D341Med (cell line): ENCODE results near the gene CDC7.
"Not testable (repeated sequence)": the region's sequence is repeated elsewhere in the genome, so short reads cannot be mapped to it uniquely, and the experiment has no call there.

ENCODE experiments used
- DNase-seq: peaks from one replicate; pipeline ENCODE4 v3.0.0; 2012; ENCODE audit warnings: low spot score

CDC7 gene

DNA sequence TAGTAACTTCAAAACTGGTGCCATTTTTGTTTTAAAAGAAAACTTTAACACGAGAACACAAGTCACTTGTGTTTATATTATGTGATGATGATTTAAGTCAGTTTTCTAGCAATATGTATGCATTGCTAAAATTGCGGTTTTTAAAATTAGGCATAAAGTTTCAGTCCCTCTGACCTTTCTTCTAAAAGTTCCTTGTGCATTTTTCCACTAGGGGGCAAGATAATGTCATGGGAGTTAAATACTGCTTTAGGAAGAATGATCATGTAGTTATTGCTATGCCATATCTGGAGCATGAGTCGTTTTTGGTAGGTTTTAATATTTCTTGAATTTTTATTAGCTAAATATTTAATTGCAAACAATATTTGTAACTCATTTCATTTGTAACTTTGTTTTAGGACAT lies 10.7 kb downstream of the CDC7 start:
- no peak for DNase-seq

DNA sequence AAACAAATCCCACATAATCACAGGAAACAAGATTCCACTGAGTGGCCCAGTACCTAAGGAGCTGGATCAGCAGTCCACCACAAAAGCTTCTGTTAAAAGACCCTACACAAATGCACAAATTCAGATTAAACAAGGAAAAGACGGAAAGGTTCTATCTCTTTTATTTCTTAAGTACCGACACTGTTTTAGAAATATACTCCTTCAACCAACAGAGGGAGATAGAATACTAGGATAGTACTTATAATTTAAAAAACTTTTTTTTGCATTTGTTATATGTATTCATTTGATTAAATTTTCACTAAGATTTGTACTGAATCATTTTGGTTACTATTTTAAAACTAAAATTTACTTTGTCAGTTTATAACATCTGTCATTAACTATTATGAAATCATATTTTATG lies 12.5 kb downstream of the CDC7 start:
- no peak for DNase-seq

DNA sequence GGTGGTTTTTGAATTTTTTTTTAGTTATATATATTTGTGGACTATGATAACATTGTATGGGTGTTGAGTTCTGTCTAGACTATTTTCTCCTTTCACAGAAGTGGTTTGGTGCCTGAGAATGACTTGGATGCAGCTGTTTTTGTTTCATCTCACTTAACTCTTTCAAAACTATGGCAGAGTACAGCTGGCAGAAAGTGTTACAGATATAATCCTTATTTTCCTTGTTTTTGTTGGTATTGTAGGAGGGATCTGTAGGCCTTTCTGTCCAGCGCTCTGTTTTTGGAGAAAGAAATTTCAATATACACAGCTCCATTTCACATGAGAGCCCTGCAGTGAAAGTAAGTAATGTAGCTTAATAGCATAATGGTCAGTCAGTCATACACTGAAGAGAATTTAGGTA lies 13.1 kb downstream of the CDC7 start:
- DNase-seq, result no peak

DNA sequence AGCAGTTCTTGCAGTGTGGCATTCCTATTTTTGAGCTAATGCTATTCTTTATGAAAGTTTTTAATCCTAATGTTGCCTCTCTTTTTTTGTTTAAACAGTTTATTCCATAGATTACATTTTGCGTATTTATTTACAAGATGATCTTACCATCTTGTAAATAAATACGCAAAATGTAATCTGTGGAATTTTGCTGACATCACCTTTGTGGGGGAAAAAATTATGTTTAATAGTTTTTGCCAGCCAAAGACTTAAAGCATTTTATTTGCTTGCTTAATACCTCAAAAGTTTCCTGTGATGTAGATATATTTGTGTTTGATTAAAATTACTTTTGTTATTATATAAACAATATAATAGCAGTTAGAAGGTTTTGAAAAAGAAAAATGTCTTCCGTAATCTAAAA lies 15.3 kb downstream of the CDC7 start:
- no peak for DNase-seq

DNA sequence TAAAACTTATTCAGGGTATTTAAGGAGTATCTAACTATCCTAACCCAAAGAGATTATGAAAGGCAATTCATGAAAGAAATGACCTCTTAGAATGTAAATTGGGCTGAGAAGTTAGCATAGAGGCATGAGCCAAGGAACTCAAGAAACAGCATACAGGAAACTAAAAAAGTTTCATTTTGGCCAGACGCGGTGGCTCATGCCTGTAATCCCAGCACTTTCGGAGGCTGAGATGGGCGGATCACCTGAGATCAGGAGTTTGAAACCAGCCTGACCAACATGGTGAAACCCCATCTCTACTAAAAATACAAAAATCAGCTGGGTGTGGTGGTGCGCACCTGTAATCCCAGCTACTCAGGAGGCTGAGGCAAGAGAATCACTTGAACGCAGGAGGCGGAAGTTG lies 16.0 kb downstream of the CDC7 start:
- DNase-seq, result not testable (repeated sequence)

DNA sequence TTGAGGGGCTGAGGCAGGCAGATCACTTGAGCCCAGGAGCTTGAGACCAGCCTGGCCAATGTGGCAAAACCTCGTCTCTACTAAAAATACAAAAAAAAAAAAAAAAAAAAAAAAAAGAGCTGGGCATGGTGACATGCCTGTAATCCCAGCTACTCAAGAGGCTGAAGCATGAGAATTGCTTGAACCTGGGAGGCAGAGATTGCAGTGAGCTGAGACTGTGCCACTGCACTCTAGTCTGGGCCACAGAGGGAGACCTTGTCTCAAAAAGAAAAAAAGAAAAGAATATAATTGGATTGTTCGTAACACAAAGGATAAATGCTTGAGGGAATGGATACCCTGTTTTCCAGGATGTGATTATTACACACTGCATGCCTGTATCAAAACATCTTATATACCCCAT lies 18.5 kb downstream of the CDC7 start:
- DNase-seq, result not testable (repeated sequence)

DNA sequence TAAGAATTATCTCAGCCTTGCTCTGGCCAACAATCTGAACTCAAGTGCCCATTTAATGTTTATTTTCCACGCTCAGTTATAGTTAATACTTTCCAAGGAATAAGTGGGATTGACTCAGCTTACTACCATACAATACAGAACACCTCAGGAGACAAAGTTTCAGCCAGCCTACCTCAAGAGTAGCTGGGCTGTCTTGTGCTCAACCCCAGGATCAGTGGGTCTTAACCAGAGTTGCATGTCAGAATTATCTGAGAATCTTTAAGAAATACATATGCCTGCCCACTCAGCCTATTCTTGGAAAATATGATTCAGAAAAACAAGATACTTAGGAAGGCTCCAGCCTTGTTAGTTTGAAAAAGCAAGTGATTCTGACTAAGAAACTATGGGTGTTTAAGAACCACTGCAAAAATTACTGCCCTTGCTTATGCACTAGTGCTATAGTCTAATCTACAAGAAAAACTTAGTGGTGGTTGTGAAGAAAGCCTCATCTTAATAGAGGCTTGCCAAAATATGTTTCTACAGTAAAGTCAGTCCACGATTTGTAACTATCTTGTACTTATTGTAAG lies 20.4 kb downstream of the CDC7 start:
- DNase-seq, result no peak

DNA sequence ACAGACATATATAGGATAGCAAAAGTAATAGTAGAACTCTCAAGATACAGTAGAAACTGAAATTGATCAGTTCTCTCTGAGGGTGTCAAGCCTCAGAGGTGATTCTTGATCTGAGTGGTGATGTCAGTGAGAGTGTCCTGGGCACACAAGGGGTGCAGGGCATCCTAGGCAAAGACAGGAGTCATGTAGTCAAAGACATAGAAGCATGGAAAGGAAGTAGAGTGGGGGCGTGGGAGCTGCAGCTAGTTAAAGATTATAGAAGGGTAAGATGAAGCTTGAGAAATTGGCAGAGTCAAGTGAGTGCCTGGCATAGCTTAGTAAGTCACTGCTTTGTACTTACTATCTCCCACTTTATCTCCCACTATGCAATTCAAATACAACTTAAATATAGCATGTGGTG lies 22.8 kb downstream of the CDC7 start:
- DNase-seq, result no peak

DNA sequence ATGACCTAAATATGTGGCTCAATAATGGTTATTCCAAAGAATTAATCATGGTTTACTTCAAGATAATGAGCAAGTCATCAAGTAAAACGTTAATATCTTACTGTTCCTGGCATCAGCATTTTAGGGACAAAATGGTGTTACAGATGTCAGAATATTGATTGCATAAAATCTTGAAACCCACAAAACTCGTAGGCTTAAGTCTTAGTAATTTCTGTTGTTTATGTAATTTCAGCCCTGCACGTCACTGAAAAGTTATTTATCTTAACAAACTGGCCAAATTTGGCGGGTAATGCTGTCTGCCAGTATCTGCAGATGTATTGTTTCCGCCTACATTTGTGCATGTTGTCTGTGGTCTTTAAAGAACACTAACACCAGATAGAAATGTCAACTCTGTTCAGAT lies 25.8 kb downstream of the CDC7 start:
- DNase-seq, result no peak

DNA sequence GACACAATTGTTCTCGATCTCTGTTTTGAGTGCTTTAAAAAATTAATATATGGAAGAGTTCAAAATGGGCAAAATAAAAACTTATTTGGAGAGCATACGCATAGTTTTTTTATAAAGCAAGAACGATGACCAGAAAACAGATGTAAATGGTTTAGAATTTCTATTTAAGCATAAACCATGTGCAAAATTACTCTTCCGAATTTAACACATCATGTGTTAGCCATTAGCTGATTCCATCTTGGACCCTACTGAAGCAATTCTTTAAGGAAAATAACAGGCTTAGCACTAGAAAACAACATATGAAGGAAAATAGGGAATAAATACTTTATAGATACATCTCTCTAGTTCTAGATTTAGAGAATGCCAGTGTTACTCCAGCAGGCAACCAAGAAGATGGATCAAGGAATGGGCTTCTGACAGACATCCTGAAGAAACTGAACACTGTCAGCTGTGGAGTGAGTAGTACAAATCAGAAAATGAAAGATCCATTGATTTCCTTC lies 26.7 kb downstream of the CDC7 start:
- no peak for DNase-seq

DNA sequence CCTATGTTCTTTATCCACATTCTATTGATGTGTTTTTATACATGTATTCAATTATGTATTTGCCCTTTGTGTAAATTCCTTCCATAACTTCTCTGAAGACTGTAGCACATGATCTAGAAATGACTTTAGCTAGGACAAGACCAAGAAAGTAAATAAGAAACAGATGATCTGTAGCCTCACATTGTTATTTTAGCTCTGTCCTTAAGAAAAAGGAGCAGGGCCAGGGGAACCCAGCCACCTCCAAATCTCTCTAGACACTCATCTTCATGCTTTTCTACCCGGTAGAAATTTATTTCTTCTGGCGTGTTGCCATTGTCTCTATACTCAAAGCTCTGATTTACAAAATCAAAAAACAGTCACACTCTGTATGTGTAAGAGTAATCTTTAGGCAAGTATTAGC lies 27.1 kb downstream of the CDC7 start:
- no peak for DNase-seq

DNA sequence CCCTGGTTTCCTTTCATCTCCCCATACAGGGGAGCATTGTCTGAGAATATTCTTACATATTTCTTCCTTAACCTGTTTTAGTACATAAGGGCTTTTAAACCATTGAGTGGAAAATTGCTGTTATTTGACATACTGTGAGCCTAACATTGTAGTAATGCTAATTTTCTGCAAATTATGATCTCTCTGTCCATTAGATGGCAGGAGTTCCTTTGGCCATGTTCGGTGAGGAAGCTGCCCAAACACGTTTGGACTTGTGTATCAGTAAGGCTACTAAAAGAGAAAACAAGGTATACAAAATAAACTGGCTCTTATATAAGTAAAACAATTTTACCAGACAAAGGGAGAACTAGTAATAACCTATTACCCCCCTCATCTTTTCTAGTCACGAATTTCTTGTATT lies 29.2 kb downstream of the CDC7 start:
- DNase-seq, result no peak

DNA sequence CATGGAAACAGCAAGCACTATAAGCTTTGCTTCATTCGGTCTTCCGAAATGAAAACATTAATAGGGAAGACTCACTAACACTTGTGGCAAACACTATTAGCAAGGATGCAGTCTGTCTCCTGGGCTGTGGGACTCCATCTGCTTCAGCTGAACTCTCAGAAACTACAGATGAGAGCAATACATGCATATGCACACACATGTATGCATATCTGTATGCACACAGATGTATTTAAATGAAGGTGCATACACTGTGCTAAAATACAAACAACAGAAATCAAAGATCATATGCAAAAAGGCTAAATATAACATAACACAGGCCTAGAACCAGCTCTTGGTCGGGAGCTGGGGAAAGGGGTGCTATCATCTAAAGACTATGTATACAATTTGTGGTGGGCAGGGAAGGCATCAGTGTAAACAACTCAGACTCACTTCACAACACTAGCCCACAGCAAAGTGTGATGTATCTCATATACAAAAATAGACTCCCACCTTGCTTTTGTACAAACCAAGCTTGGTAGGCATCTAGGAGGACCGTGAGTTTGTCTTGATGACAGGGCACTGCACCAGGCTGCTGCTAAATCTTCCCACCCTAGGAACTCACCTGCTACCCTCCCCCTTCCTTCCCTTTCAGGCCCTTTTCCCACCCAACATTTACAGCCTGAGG lies 32.8 kb downstream of the CDC7 start:
- DNase-seq, result no peak

DNA sequence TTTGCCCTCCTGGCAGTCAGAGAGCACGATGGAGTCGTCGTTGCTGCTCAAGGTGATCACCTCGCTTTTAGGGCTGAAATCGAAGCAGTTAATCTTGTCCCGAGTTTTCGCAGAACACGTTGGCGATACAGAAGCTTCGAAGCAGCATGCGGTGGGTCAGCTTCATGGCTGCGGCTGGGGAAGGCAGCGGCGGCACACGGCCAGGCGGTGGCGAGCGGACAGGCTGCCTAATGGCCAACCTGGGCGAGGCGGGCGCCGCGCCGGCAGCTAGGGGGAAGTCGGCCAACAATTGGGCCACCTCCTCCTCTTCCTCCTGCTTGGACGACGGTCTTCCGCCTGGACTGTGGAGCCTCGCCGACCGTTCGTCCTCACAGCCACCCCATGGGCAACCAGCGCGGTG lies 34.8 kb downstream of the CDC7 start:
- DNase-seq, result no peak

DNA sequence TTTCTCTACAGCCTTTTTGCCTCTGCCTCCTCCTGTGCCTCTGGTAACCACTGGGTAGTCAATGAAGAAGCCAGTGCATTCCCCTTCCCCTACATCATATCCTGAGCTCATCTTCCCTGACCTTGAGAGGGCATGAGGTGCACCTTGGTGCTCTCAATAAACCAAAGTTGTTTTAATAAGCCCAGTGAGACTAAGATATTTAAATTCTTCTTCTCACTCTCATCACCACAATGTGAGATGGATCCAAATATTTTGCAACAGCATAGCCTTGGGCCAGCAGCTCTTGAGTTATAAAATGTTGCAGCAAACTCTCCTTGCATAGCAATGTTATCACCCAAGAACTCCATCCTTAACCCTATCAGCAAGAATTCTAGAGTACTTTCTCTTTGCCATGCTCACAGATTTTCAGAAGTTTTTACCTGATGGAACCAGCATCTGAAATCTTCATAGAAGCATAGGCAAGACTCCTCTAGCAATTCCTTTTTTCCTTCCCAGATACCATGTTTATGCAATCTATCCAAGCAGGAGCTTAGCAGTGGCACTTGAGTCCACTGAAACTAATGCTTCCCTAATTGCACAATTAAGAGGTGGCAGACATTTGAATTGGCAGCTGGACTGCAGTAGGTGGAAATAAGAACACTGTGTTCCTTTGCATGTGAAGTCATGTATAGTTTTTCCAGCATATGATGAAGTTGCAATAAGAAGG lies 36.8 kb downstream of the CDC7 start:
- no peak for DNase-seq

DNA sequence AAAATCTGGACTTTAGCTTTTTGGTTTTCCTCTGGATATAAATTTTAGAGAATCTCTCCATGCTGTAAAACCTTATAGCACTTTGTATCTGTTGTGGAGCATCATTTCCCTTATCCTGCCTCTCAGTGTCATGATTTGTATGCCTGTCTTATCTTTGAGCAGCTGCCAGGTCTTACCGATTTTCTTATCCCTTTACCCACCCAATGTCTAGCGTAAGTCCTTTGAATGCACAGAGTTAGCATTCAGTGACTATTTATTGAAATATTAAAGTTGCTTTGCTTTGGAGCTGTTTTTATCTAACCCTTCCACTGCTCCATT lies 37.3 kb downstream of the CDC7 start:
- DNase-seq, result no peak

DNA sequence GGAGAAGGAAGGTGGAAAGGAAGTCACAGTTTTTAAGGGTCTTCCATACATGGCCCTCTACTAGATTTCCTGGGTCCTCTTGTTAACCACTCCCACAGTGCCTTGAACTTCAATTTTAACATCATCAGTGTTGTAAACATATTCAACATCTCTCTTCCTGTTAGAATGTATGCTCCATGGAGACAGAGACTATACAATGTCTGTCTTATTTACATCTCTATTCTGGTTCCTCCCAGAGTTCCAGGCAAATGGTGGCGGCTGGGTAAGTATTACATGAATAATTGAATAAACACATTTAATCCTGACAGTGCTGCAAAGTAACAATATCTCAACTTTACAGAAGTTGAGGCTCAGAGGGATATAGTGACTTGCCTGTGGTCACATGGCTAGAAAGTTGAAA lies 40.3 kb downstream of the CDC7 start:
- no peak for DNase-seq

DNA sequence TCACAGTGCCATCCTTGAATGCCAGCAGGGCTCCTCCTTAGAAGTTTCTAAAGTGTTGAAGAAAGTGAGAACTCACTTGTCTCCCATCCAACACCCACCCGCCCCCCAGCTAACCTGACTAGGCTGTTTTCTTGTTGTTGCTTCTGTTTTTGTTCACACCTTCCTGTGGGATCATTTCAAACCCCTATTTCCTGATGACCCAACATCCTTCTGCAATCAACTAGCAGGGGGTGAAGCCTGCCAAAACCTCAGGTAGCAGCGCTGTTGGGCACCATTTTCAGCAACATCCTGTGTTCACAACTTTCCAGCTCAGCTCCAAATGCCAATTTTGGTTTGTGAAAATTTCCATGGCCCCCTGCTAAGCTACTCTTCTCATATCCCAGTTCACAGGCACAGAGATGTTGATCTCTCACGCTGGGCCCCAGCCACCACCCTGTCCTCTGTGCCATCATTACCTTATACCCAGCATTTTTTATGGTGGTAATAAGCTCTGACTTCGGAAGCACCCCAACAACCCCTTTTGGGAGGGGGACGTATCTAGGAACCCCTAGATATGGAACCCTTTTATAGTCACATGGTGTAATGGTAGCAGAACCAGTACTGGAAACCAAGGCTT lies 41.4 kb downstream of the CDC7 start:
- DNase-seq, result no peak

DNA sequence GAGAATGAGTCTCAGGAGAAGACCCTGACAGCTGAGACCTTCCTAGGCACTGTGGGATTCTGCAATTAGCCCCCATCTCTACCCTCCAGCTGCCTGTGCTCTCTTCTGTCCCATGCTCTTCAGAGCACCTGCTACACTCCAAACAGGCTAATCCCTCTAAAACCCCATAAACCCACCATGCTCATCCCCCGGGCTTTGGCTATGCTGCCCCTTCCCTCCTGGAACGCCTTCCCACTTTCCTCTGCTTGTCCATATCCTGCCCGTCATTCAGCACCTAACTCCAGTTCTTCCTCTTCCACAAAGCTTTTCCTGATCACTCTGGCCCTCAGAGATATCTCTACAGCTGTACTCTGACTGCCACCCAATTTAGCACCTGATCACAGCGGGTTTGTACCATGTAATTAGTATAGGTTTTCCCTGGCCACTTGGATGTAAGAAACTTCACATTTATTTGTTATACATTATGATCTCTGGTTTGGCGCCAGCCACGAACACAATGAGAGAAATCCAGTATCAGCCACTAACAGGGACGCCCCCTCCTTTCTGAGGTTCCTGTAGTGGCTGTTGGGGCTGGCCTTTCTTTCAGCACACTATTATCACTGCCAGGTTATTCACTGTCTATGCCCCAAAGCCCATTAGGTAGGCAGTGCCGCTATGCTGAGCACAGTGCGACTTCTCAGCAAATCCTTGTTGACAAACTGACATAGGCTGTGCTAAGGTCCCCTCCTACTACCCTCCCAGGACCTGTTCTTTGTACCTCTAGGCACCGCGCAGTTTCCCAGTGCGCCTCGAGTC lies 45.1 kb downstream of the CDC7 start:
- no peak for DNase-seq

DNA sequence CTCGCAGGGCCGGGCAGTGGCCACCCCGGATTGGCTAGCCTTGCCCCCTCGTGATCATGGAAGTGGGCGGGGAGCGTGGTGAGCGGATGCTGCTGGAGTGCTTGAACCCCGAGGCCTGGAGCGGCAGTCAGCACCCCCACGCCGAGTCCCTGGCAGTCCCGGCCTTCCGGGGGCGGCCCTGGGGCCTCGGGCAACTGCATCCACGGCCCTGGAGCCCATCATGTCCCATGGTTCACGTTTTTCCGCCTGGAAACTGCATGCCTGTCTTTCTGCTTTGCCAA lies 45.6 kb downstream of the CDC7 start:
- no peak for DNase-seq

DNA sequence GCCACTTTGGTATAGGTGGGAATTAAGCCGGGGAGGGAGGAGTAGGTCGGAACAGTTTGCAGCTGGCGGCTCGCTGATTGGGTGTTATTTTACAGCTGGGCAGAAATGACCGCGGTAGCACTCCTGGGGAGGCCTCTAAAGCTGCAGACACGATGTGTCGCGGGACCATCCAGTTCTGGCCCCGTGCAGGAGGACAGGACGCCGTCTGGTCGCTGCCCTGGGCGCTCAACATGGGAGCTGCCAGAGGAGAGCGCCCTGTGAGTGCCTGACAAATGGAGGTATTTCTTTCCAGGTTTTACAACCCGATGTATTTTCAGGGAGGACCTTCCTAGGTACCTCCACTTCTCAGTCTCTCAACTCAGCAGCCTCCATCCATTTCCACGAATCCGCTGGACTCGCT lies 46.2 kb downstream of the CDC7 start:
- DNase-seq, result peak; percentile 43

DNA sequence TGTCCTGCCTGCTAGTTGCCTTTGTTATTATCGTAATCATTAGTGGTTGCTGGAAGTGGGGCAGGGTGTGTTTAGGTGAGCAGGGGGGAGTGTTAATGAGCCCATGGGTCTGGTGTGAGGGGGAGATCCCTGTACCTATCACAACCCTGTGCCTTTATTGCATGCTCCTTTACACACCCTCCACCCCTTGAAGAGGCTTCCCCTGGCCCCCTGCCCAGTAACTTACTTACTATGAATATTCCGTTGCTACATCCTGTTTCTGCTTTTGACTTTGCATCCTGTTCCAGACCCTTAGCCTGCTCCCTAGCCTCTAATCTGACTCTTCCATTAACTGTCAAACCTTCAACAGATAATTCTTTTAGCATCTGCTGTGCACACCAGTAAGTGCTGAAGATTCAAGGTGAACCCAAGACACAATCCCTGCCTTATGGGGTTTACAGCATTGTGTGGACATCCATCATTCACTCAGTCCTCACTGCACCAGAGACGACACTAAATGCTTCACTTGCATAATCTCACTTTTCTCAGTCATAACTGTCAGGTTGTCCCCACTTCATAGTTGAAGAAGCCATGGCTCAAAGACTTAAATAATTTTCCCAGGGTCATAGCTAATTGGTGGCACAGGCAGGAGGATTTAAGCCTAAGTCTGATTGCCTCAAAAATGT lies 47.9 kb downstream of the CDC7 start:
- no peak for DNase-seq
